BJ (cell line): Measurements from ENCODE around the gene ANGPTL5. TPM values are rescaled to one million over a fixed set of nuclear protein-coding genes. Genes with fewer than 3 reads are reported as not detected.
"Not testable (repeated sequence)": the region's sequence is repeated elsewhere in the genome, so short reads cannot be mapped to it uniquely, and the experiment has no call there.

ENCODE experiments used
- CTCF ChIA-PET: fragments of 350-600 bp; formaldehyde crosslinking; extraction: SDS; loops from one replicate; lab custom pipeline; 2021; ENCODE audit warnings: antibody characterized with exemption, inconsistent platforms; lab: Yijun Ruan, JAX
- POLR2A ChIA-PET: fragments of 300-600 bp; sonication (Branson Sonifier 250); formaldehyde crosslinking; extraction: SDS; loops from one replicate; lab custom pipeline; 2021; ENCODE audit warnings: antibody characterized with exemption; lab: Charles Lee
- DNase-seq: peaks from one replicate; pipeline ENCODE4 v3.0.0-alpha.2; 2011; ENCODE audit warnings: low read depth
- H3K27me3 ChIP-seq: 2 replicates; pipeline ENCODE4 v1.6.0; 2011; ENCODE audit warnings: low read length; ENCODE audit not compliant: control insufficient read depth, insufficient read depth
- H3K36me3 ChIP-seq: 2 replicates; pipeline ENCODE4 v1.5.1; 2011; ENCODE audit warnings: low read length; ENCODE audit not compliant: control insufficient read depth, insufficient read depth
- H3K4me3 ChIP-seq: 2 replicates; pipeline ENCODE4 v1.5.1; 2011; ENCODE audit warnings: low read depth, mild to moderate bottlenecking, control low read depth, low read length
- CTCF ChIP-seq: IDR thresholded peaks from 2 replicates; pipeline ENCODE4 v1.5.1; 2011; ENCODE audit warnings: low read depth, mild to moderate bottlenecking, control low read depth, inconsistent platforms, low read length, moderate library complexity; ENCODE audit not compliant: insufficient read depth
- polyA minus RNA-seq: library from RNA; depleted of rRNA, polyadenylated mRNA; stranded (reverse); fragments of >200 nt; gene quantifications from 2 replicates; pipeline ENCODE4 v1.2.3, GENCODE V29; 2011; rRNA and poly(A)+ RNA removed
- polyA plus RNA-seq: library from polyadenylated mRNA; depleted of rRNA; stranded (reverse); fragments of >200 nt; gene quantifications from 2 replicates; pipeline ENCODE4 v1.2.3, GENCODE V29; 2011; rRNA removed

Gene ANGPTL5
- polyA plus RNA-seq (not detected in 2 replicates), polyA minus RNA-seq (not detected in 2 replicates)

- Histone ChIP-seq H3K27me3 (no peaks in the 10 kb centered on the region), H3K36me3 (no peaks in the 10 kb centered on the region), H3K4me3 (peak within 1 kb of the TSS; percentile 60)
- CTCF ChIA-PET: no interaction called here
- DNase-seq: no peak
- POLR2A ChIA-PET: no interaction called here
- no peak for TF ChIP-seq CTCF
Observed at GRCh38 chr11:101916422-101916821, at the start of gene ANGPTL5. Gene ANGPTL5, minus strand, starts transcription at chr11:101916522. Its CDS starts 8,613 bp downstream, at chr11:101907909.

GRCh38 chr11:101964200-101964599 is 47.9 kb upstream of the ANGPTL5 start:
- CTCF ChIA-PET: interaction anchor here (0.7 kb wide), 1 partner anchor 42 kb away, joined by 3 read pairs; no protein-coding TSS in a partner anchor
- DNase-seq, H3K36me3 ChIP-seq, POLR2A ChIA-PET, H3K4me3 ChIP-seq, H3K27me3 ChIP-seq: not testable (repeated sequence)

GRCh38 chr11:101960231-101960630 is 43.9 kb upstream of the ANGPTL5 start:
- CTCF ChIA-PET: no interaction called here
- no peak for TF ChIP-seq CTCF
- Histone ChIP-seq H3K36me3 (no peaks in the 10 kb centered on the region), H3K27me3 (no peaks in the 10 kb centered on the region), H3K4me3 (no peak overlapping the region)
- DNase-seq: no peak
- POLR2A ChIA-PET: no interaction called here

GRCh38 chr11:101955701-101956100 is 39.4 kb upstream of the ANGPTL5 start:
- CTCF ChIA-PET: no interaction called here
- Histone ChIP-seq H3K4me3 (no peak overlapping the region), H3K36me3 (no peaks in the 10 kb centered on the region), H3K27me3 (no peaks in the 10 kb centered on the region)
- TF ChIP-seq CTCF: no peak
- no peak for DNase-seq
- POLR2A ChIA-PET: no interaction called here

- no peaks in the 10 kb centered on the region for H3K36me3 ChIP-seq
- no peak for DNase-seq
- ChIA-PET CTCF (no interaction called here), POLR2A (no interaction called here)
- H3K4me3 ChIP-seq: no peak overlapping the region
- no peak for TF ChIP-seq CTCF
- no peaks in the 10 kb centered on the region for H3K27me3 ChIP-seq
Observed at GRCh38 chr11:101955278-101955677, 39.0 kb upstream of the ANGPTL5 start.

GRCh38 chr11:101949680-101950220 is 33.4 kb upstream of the ANGPTL5 start:
- CTCF ChIA-PET: interaction anchor here (1.8 kb wide), 1 partner anchor 479 kb away, joined by 3 read pairs; no protein-coding TSS in a partner anchor
- no peak for DNase-seq
- Histone ChIP-seq H3K4me3 (no peak overlapping the region), H3K36me3 (no peaks in the 10 kb centered on the region), H3K27me3 (no peaks in the 10 kb centered on the region)
- POLR2A ChIA-PET: no interaction called here
- no peak for TF ChIP-seq CTCF
